Fibroblast of lung (primary cell): Measurements from ENCODE around the gene FAM78B.

Source experiments
- EZH2 ChIP-seq: IDR thresholded peaks from 2 replicates; pipeline ENCODE4 v1.5.1; 2012; ENCODE audit warnings: low read length, control low read depth, mild to moderate bottlenecking; ENCODE audit errors: missing control alignments
- TF ChIP-seq, protein P1 (sequence below), 2 donors: IDR thresholded peaks in 1 of 2; conservative IDR thresholded peaks in 1 of 2; 1 replicate in 1 of 2; 2 replicates in 1 of 2; pipeline ENCODE4 v1.5.1; 2011 to 2012; ENCODE audit warnings: low read length in 2 of 2, control low read depth in 1 of 2, inconsistent platforms in 1 of 2, low read depth in 1 of 2, mild to moderate bottlenecking in 1 of 2

DNA sequence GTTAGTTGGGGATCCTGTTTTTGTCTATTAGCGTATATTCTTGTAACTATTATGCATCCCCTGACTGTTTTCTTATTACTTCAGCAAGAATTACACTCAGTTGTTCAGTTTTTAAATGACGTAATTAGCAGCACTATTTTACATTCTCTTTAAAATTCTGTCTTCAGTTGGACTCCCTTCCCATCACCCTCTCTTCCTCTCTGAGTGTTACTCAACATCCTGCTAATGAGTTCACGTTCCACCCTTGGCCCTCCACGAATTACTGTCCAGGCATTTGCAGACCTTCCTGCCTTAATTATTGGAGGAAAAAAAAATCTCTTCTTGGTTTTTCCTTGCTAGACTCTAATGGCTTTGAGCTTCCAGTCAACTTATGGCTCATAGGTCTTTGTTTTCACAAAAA lies 23.6 kb upstream of the FAM78B start:
- TF ChIP-seq, protein P1, sequence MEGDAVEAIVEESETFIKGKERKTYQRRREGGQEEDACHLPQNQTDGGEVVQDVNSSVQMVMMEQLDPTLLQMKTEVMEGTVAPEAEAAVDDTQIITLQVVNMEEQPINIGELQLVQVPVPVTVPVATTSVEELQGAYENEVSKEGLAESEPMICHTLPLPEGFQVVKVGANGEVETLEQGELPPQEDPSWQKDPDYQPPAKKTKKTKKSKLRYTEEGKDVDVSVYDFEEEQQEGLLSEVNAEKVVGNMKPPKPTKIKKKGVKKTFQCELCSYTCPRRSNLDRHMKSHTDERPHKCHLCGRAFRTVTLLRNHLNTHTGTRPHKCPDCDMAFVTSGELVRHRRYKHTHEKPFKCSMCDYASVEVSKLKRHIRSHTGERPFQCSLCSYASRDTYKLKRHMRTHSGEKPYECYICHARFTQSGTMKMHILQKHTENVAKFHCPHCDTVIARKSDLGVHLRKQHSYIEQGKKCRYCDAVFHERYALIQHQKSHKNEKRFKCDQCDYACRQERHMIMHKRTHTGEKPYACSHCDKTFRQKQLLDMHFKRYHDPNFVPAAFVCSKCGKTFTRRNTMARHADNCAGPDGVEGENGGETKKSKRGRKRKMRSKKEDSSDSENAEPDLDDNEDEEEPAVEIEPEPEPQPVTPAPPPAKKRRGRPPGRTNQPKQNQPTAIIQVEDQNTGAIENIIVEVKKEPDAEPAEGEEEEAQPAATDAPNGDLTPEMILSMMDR (conservative IDR thresholded peaks at IDR 0.05 in 1 of 2, IDR thresholded peaks at IDR 0.05 in 1 of 2; ENCODE audit: low read depth in 1 of 2, low read length in 2 of 2): no peak
- no peak for TF ChIP-seq EZH2
